DND-41 (cell line): ENCODE measurements around the gene ARHGEF12.

Experiments
- CTCF ChIP-seq: IDR thresholded peaks from 2 replicates; pipeline ENCODE4 v1.5.1; 2012; ENCODE audit warnings: borderline replicate concordance, low read length, moderate library complexity, mild to moderate bottlenecking; ENCODE audit not compliant: poor library complexity, severe bottlenecking; ENCODE audit errors: extremely low read depth
- EZH2 ChIP-seq: IDR thresholded peaks from 3 replicates; pipeline ENCODE4 v1.6.1; 2012; ENCODE audit warnings: borderline replicate concordance, low read depth, mild to moderate bottlenecking, moderate library complexity, low read length, inconsistent platforms; ENCODE audit not compliant: severe bottlenecking

DNA sequence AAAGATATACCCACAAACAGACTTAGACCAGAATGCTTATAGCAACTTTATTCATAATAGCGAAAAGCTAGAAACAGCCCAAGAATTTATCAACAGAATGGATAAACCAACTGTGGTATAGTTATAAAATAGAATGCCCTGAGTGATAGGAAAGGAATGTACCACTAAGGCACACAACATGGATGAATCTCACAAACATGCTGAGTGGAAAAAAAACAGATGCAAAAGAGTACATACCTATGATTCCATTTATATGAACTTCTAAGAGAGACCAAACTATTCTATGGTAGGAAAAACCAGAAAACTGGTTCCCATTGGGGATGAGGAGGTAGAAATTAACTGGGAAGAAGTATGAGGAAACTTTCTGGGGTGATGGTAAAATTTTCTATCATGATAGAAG lies 134.9 kb downstream of the ARHGEF12 start:
- TF ChIP-seq CTCF (no peak), EZH2 (no peak)
